ENCODE results near the gene NAT16.

- TF ChIP-seq CTCF (IDR thresholded peaks at IDR 0.05) (no peak), EZH2 (IDR thresholded peaks at IDR 0.05) (no peak), EZH2phosphoT487 (IDR thresholded peaks at IDR 0.05) (no peak)
Measured at GRCh38 chr7:101165075-101165957, 14.8 kb downstream of the NAT16 start, which contains the start of gene VGF.

Measured in neural progenitor cell (in vitro differentiated cells).